MM.1S (cell line): Measurements from ENCODE around the gene RBMS3.

ENCODE experiments used
- EZH2 ChIP-seq: fragments of 300-600 bp; sonication (generic); optimal IDR thresholded peaks from 2 replicates; pipeline ENCODE3; 2017; ENCODE audit warnings: low read depth, mild to moderate bottlenecking, antibody characterized with exemption, low read length, mixed read lengths
- EZH2phosphoT487 ChIP-seq: fragments of 300-600 bp; sonication (generic); IDR thresholded peaks from 2 replicates; pipeline ENCODE4 v1.6.1; 2018; ENCODE audit warnings: antibody characterized with exemption, low read length
- TF ChIP-seq, protein P1 (sequence below): fragments of 300-600 bp; sonication (generic); IDR thresholded peaks from 2 replicates; pipeline ENCODE4 v1.5.1; 2016; ENCODE audit warnings: antibody characterized with exemption, low read length, mixed read lengths

DNA sequence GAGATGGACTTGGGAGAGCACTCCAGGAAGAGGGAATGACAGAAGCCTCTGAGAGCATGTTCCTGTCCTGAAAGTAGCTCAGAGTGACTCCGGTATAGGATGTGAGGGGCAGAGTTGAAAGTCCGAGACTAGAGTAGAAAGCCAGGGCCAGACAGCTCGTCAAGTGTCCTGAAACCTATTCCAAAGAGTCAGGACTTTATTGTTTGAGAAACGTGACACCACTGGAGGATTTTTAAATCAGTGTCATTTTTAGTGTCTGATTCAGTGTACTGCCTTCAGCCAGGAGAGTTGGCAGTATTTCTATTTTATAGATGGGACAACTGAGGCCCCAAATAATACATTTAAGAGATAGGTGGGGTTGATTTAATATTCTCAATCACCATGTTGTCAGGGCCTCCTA lies 1.6 kb upstream of the RBMS3 start:
- TF ChIP-seq, protein P1, sequence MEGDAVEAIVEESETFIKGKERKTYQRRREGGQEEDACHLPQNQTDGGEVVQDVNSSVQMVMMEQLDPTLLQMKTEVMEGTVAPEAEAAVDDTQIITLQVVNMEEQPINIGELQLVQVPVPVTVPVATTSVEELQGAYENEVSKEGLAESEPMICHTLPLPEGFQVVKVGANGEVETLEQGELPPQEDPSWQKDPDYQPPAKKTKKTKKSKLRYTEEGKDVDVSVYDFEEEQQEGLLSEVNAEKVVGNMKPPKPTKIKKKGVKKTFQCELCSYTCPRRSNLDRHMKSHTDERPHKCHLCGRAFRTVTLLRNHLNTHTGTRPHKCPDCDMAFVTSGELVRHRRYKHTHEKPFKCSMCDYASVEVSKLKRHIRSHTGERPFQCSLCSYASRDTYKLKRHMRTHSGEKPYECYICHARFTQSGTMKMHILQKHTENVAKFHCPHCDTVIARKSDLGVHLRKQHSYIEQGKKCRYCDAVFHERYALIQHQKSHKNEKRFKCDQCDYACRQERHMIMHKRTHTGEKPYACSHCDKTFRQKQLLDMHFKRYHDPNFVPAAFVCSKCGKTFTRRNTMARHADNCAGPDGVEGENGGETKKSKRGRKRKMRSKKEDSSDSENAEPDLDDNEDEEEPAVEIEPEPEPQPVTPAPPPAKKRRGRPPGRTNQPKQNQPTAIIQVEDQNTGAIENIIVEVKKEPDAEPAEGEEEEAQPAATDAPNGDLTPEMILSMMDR = no peak
- TF ChIP-seq EZH2 = no peak
- no peak for TF ChIP-seq EZH2phosphoT487
